IPS-20b (cell line): Measurements from ENCODE around the gene EFCAB13.

Experiments used
- H3K27ac ChIP-seq: one replicate; pipeline ENCODE4 v1.5.1; 2013; ENCODE audit warnings: low read length
- H3K27me3 ChIP-seq: 2 replicates; pipeline ENCODE4 v1.6.1; 2013; ENCODE audit warnings: mild to moderate bottlenecking, low read length, inconsistent platforms; ENCODE audit not compliant: insufficient read depth
- H3K36me3 ChIP-seq: 2 replicates; pipeline ENCODE4 v1.6.1; 2013; ENCODE audit warnings: low read depth, mild to moderate bottlenecking, inconsistent platforms, low read length, moderate library complexity; ENCODE audit not compliant: insufficient read depth
- H3K4me1 ChIP-seq: 2 replicates; pipeline ENCODE4 v1.6.1; 2013; ENCODE audit warnings: mild to moderate bottlenecking, control low read depth, inconsistent platforms, low read length, moderate library complexity; ENCODE audit not compliant: insufficient read depth
- H3K4me3 ChIP-seq: 2 replicates; pipeline ENCODE4 v1.5.1; 2013; ENCODE audit warnings: mild to moderate bottlenecking, low read length, inconsistent platforms
- H3K9ac ChIP-seq: 2 replicates; pipeline ENCODE4 v1.6.1; 2013; ENCODE audit warnings: low read depth, mild to moderate bottlenecking, inconsistent platforms, low read length, moderate library complexity
- H3K9me3 ChIP-seq: 2 replicates; pipeline ENCODE4 v1.6.1; 2013; ENCODE audit warnings: mild to moderate bottlenecking, low read depth, low read length, inconsistent platforms; ENCODE audit not compliant: insufficient read depth

EFCAB13 gene

GRCh38 chr17:47295874-47296255 is 27.9 kb upstream of the EFCAB13 start:
- H3K27ac ChIP-seq, result no peak overlapping the region
- peaks cover 8% of the 10 kb centered on the region; the same call in 1 of the 2 replicates for H3K4me1 ChIP-seq
- no peaks in the 10 kb centered on the region for H3K27me3 ChIP-seq
- H3K36me3 ChIP-seq, result no peaks in the 10 kb centered on the region
- H3K9ac ChIP-seq, result no peak overlapping the region
- H3K9me3 ChIP-seq, result no peaks in the 10 kb centered on the region
- H3K4me3 ChIP-seq, result no peak overlapping the region

GRCh38 chr17:47297661-47298400 is 25.9 kb upstream of the EFCAB13 start:
- Histone ChIP-seq H3K4me1 (no peaks in the 10 kb centered on the region), H3K4me3 (no peak overlapping the region), H3K9ac (no peak overlapping the region), H3K27ac (no peak overlapping the region), H3K9me3 (no peaks in the 10 kb centered on the region), H3K36me3 (no peaks in the 10 kb centered on the region), H3K27me3 (no peaks in the 10 kb centered on the region)

- Histone ChIP-seq H3K4me3 (no peak overlapping the region), H3K27ac (no peak overlapping the region), H3K9ac (no peak overlapping the region), H3K9me3 (no peaks in the 10 kb centered on the region), H3K27me3 (no peaks in the 10 kb centered on the region), H3K36me3 (no peaks in the 10 kb centered on the region), H3K4me1 (no peaks in the 10 kb centered on the region)
Measured at GRCh38 chr17:47298712-47299111, 25.0 kb upstream of the EFCAB13 start.

GRCh38 chr17:47299239-47299910 is 24.4 kb upstream of the EFCAB13 start:
- Histone ChIP-seq H3K27ac (no peak overlapping the region), H3K4me1 (no peaks in the 10 kb centered on the region), H3K27me3 (no peaks in the 10 kb centered on the region), H3K9me3 (no peaks in the 10 kb centered on the region), H3K36me3 (no peaks in the 10 kb centered on the region), H3K9ac (no peak overlapping the region), H3K4me3 (no peak overlapping the region)

- Histone ChIP-seq H3K4me1 (no peaks in the 10 kb centered on the region), H3K4me3 (no peak overlapping the region), H3K9ac (no peak overlapping the region), H3K36me3 (no peaks in the 10 kb centered on the region), H3K27me3 (no peaks in the 10 kb centered on the region), H3K27ac (no peak overlapping the region), H3K9me3 (no peaks in the 10 kb centered on the region)
Measured at GRCh38 chr17:47300718-47301117, 23.0 kb upstream of the EFCAB13 start.

GRCh38 chr17:47301161-47301560 is 22.6 kb upstream of the EFCAB13 start:
- Histone ChIP-seq H3K9ac (no peak overlapping the region), H3K9me3 (no peaks in the 10 kb centered on the region), H3K4me1 (no peaks in the 10 kb centered on the region), H3K27me3 (no peaks in the 10 kb centered on the region), H3K4me3 (no peak overlapping the region), H3K36me3 (no peaks in the 10 kb centered on the region), H3K27ac (no peak overlapping the region)

GRCh38 chr17:47301831-47302230 is 21.9 kb upstream of the EFCAB13 start:
- Histone ChIP-seq H3K4me1 (no peaks in the 10 kb centered on the region), H3K4me3 (no peak overlapping the region; the same call in 1 of the 2 replicates), H3K9me3 (no peaks in the 10 kb centered on the region), H3K36me3 (no peaks in the 10 kb centered on the region), H3K27me3 (no peaks in the 10 kb centered on the region), H3K27ac (no peak overlapping the region), H3K9ac (no peak overlapping the region)

- Histone ChIP-seq H3K4me1 (no peaks in the 10 kb centered on the region), H3K27ac (no peak overlapping the region)
Measured at GRCh38 chr17:47304186-47304585, 19.6 kb upstream of the EFCAB13 start.

GRCh38 chr17:47305302-47305923 is 18.3 kb upstream of the EFCAB13 start:
- Histone ChIP-seq H3K27ac (no peak overlapping the region), H3K36me3 (no peaks in the 10 kb centered on the region), H3K9me3 (no peaks in the 10 kb centered on the region), H3K27me3 (no peaks in the 10 kb centered on the region), H3K4me1 (no peaks in the 10 kb centered on the region; the same call in 1 of the 2 replicates), H3K4me3 (no peak overlapping the region), H3K9ac (no peak overlapping the region)

More at GRCh38 chr17:47304186-47304585, 19.6 kb upstream of the EFCAB13 start:
- H3K9ac ChIP-seq, result no peak overlapping the region
- no peaks in the 10 kb centered on the region for H3K36me3 ChIP-seq
- H3K9me3 ChIP-seq, result no peaks in the 10 kb centered on the region
- no peaks in the 10 kb centered on the region for H3K27me3 ChIP-seq
- no peak overlapping the region for H3K4me3 ChIP-seq

GRCh38 chr17:47310186-47310733 is 13.5 kb upstream of the EFCAB13 start:
- Histone ChIP-seq H3K27me3 (no peaks in the 10 kb centered on the region), H3K4me3 (no peak overlapping the region), H3K9ac (no peak overlapping the region), H3K36me3 (no peaks in the 10 kb centered on the region), H3K4me1 (no peaks in the 10 kb centered on the region; the same call in 1 of the 2 replicates), H3K9me3 (no peaks in the 10 kb centered on the region), H3K27ac (no peak overlapping the region)

- Histone ChIP-seq H3K27ac (no peak overlapping the region), H3K4me3 (no peak overlapping the region), H3K9ac (no peak overlapping the region), H3K9me3 (no peaks in the 10 kb centered on the region), H3K4me1 (no peaks in the 10 kb centered on the region; the same call in 1 of the 2 replicates), H3K36me3 (no peaks in the 10 kb centered on the region), H3K27me3 (no peaks in the 10 kb centered on the region)
Measured at GRCh38 chr17:47311420-47311819, 12.3 kb upstream of the EFCAB13 start.
